ENCODE measurements around the gene TEX14. TPM values are rescaled to one million over a fixed set of nuclear protein-coding genes. Genes with fewer than 3 reads are reported as not detected.
"Not testable (repeated sequence)": the region's sequence is repeated elsewhere in the genome, so short reads cannot be mapped to it uniquely, and the experiment has no call there.

The TEX14 gene
- total and polyA plus RNA-seq, 7 donors: 0.05 to 3.5 (median 0.11) TPM; not detected in 1

GRCh38 chr17:58560511-58560910 is 131.3 kb downstream of the TEX14 start:
- intact Hi-C loops (cut with DNase I): no loop called here
- H3K4me1 ChIP-seq: no peaks in the 10 kb centered on the region
- H3K9me3 ChIP-seq: no peaks in the 10 kb centered on the region
- ATAC-seq: peak in 2 of 4 donors; percentile 40 to 69
- peaks cover 0 to 4% (median 0%) of the 10 kb centered on the region in 3 donors for H3K27me3 ChIP-seq (ENCODE audit: insufficient read depth in 3 of 3, low read length in 2 of 3)
- DNase-seq: no peak
- no peak overlapping the region for H3K27ac ChIP-seq
- 19 to 35% (median 24%) methylated on average over 1 of the region's 1 CpG for WGBS, 3 donors
- TF ChIP-seq, protein P1, sequence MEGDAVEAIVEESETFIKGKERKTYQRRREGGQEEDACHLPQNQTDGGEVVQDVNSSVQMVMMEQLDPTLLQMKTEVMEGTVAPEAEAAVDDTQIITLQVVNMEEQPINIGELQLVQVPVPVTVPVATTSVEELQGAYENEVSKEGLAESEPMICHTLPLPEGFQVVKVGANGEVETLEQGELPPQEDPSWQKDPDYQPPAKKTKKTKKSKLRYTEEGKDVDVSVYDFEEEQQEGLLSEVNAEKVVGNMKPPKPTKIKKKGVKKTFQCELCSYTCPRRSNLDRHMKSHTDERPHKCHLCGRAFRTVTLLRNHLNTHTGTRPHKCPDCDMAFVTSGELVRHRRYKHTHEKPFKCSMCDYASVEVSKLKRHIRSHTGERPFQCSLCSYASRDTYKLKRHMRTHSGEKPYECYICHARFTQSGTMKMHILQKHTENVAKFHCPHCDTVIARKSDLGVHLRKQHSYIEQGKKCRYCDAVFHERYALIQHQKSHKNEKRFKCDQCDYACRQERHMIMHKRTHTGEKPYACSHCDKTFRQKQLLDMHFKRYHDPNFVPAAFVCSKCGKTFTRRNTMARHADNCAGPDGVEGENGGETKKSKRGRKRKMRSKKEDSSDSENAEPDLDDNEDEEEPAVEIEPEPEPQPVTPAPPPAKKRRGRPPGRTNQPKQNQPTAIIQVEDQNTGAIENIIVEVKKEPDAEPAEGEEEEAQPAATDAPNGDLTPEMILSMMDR (IDR thresholded peaks at IDR 0.05): no peak
- no peak overlapping the region for H3K4me3 ChIP-seq
- no peaks in the 10 kb centered on the region for H3K36me3 ChIP-seq (ENCODE audit: insufficient read depth in 1 of 2, low read depth in 1 of 2)

DNA sequence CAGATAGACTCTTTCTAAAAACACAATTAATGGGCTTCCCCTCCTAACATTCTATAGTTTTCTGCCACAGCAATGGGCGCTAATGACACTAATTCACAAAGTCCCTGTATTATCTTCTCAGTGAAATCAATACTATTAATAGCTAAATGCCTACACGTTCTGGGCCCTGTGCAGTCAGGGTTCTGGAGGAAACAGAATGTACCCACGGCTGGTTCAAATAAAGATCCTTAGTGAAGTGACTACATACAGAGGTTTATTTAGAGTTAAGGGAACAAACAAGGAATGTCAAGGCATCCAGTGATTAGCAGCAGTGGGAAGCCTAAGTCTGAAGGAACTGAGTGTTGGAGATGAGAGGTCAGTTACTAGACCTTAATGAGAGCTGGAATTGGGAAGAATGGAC is 133.9 kb downstream of the TEX14 start:
- H3K4me3 ChIP-seq: no peak overlapping the region
- H3K9me3 ChIP-seq: no peaks in the 10 kb centered on the region
- no peaks in the 10 kb centered on the region for H3K27me3 ChIP-seq (ENCODE audit: insufficient read depth in 3 of 3, low read length in 2 of 3)
- peak in 1 of 4 donors; percentile 68 for ATAC-seq
- WGBS, 3 donors: 53 to 77% (median 66%) methylated on average over 3 of the region's 3 CpGs
- DNase-seq: no peak
- no peaks in the 10 kb centered on the region for H3K36me3 ChIP-seq (ENCODE audit: insufficient read depth in 1 of 2, low read depth in 1 of 2)
- TF ChIP-seq, protein P1 (IDR thresholded peaks at IDR 0.05): no peak
- no peak overlapping the region for H3K27ac ChIP-seq
- intact Hi-C loops (cut with DNase I): no loop called here
- no peaks in the 10 kb centered on the region for H3K4me1 ChIP-seq

DNA sequence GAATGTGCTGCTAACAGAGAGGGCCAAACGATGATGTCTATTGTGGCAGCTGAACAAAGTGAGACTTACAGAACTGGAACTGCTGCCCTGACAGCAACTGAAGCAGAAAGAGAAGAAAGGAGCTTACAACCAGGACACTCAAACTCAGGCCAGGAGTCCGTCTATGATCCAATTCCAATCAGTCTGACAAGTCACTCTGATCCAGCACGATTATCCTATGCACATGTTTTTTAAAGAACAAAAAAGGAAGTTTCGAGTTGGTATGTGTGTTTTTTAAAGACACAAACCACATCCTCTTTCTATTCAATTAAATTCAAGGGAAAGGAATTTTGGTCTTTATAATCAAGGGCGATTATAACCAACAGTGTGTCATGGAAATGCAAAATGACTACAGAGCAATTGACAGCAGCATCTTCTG is 135.0 kb downstream of the TEX14 start:
- intact Hi-C loops (cut with DNase I): no loop called here
- H3K4me3 ChIP-seq: no peak overlapping the region
- TF ChIP-seq, protein P1 (IDR thresholded peaks at IDR 0.05): no peak
- no peaks in the 10 kb centered on the region for H3K9me3 ChIP-seq
- H3K27ac ChIP-seq: no peak overlapping the region
- H3K4me1 ChIP-seq: no peaks in the 10 kb centered on the region
- H3K27me3 ChIP-seq (ENCODE audit: insufficient read depth in 3 of 3, low read length in 2 of 3): no peaks in the 10 kb centered on the region
- ATAC-seq (no peak), DNase-seq (no peak)
- WGBS, 3 donors: 47 to 53% (median 50%) methylated on average over 5 of the region's 5 CpGs
- no peaks in the 10 kb centered on the region for H3K36me3 ChIP-seq (ENCODE audit: insufficient read depth in 1 of 2, low read depth in 1 of 2)

DNA sequence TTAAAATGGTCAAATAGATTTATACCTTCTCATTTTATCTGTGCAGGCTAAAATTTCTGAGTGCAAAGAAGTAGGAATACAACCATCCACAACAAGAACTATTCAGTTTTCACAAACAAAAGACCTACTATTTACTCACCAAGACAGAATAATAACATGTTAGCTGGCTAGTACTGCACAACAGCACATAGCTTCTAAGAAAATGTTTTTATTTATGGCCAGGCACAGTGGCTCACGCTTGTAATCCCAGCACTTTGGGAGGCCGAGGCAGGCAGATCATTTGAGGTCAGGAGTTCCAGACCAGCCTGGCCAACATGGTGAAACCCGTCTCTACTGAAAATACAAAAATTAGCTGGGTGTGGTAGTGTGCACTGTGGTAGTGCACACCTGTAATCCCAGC is 136.7 kb downstream of the TEX14 start:
- H3K9me3 ChIP-seq; H3K4me1 ChIP-seq; H3K36me3 ChIP-seq (ENCODE audit: insufficient read depth in 1 of 2, low read depth in 1 of 2); H3K4me3 ChIP-seq; intact Hi-C loops (cut with DNase I); H3K27me3 ChIP-seq (ENCODE audit: insufficient read depth in 3 of 3, low read length in 2 of 3); ATAC-seq; DNase-seq; H3K27ac ChIP-seq: not testable (repeated sequence)
- WGBS, 3 donors: 45 to 65% (median 55%) methylated on average over 3 of the region's 3 CpGs

DNA sequence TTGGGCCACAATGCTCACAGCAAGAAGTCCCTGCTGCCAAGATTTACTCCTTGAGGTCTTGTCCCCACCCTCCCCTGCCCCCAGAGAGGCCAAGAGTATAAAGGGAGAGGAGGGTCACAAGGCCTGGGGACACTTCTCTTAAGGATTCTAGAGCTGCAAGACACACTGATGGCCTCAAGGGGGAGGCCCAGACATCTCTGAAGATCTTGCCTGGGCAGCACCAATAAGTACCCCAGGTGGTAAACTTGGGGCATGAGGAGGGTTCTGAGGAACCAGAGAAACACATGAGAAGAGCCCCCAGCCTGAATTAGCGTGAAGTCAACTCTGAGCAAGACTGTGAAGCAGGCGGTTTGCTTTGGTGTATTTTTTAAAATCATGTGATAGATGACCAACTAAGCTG is 150.6 kb downstream of the TEX14 start:
- no peaks in the 10 kb centered on the region for H3K36me3 ChIP-seq (ENCODE audit: insufficient read depth in 1 of 2, low read depth in 1 of 2)
- 77 to 86% (median 81%) methylated on average over 2 of the region's 2 CpGs for WGBS, 3 donors
- ATAC-seq (no peak), DNase-seq (no peak)
- H3K9me3 ChIP-seq: no peaks in the 10 kb centered on the region
- no peak overlapping the region for H3K27ac ChIP-seq
- H3K27me3 ChIP-seq (ENCODE audit: insufficient read depth in 3 of 3, low read length in 2 of 3): no peaks in the 10 kb centered on the region
- H3K4me1 ChIP-seq: no peaks in the 10 kb centered on the region
- TF ChIP-seq, protein P1 (IDR thresholded peaks at IDR 0.05): no peak
- intact Hi-C loops (cut with DNase I): no loop called here
- no peak overlapping the region for H3K4me3 ChIP-seq
